Right renal pelvis (tissue), 4 donors: ENCODE measurements around the gene OSCAR. TPM values are rescaled to one million over a fixed set of nuclear protein-coding genes. Genes with fewer than 3 reads are reported as not detected.
A peak's percentile ranks its signal among the peaks of the same experiment; 100 is the strongest.
"Not testable (repeated sequence)": the region's sequence is repeated elsewhere in the genome, so short reads cannot be mapped to it uniquely, and the experiment has no call there.

ENCODE experiments used
- DNase-seq, 4 donors: peaks; one replicate each; pipeline ENCODE4 v3.0.0-alpha.2; 2013; ENCODE audit warnings: low read depth in 4 of 4, low spot score in 3 of 4, missing footprints in 1 of 4
- polyA plus RNA-seq, 4 donors: library from polyadenylated mRNA; unstranded; fragments of 120-200 nt; gene quantifications; one replicate each; pipeline ENCODE4 v1.2.1, GENCODE V29; 2013; ENCODE audit not compliant: insufficient read length in 4 of 4

Gene OSCAR
- polyA plus RNA-seq, 4 donors, result 0.15 to 0.33 (median 0.21) TPM

DNA sequence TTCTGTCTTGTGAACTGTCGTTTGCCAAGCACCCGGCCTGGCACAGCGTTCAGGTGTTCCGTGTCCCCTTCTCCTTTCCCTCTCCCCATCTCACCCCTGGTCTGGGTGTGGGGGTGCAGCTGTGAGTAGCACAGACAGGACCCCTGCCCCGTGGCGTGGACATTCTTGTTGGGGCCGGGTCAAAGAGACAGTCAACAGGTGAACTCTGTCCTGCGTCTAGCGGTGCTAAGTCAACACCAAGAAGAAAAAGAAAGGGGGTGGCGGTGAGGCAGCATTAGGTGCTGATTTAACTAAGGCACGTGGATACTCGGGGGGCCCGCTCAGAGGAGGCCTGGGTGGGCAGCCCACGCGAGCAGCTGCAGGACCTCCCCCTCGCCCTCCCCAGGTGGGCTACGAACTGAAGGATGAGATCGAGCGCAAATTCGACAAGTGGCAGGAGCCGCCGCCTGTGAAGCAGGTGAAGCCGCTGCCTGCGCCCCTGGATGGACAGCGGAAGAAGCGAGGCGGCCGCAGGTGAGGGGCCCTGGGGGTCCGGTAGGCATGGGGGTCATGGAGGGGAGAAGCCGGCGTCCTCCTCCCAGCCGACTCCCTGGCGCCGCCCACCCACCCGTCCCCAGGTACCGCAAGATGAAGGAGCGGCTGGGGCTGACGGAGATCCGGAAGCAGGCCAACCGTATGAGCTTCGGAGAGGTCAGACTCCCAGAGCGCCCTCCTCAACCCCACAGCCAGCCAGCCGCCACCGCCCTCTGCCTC, 27.3 kb upstream of the OSCAR start:
- no peak for DNase-seq

DNA sequence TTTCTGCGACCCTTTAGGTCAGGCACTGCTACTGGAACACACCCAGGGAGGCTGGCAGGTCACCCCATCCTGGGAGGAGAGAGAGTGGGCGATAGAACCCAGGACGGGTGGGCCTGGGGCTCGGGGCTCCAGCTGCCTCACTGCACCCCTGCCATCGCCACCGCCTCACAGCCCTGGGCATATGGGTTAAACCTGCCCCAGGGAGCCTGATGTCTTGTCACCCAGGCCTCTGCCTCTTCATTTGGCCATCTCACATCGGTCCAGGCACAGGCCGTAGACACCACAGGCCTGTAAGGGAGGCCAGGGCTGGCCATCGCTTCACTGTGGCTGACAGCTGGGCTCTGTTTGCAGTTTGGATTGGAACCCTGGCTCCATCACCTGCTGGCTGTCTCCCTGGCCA, 25.1 kb upstream of the OSCAR start:
- DNase-seq, result no peak

DNA sequence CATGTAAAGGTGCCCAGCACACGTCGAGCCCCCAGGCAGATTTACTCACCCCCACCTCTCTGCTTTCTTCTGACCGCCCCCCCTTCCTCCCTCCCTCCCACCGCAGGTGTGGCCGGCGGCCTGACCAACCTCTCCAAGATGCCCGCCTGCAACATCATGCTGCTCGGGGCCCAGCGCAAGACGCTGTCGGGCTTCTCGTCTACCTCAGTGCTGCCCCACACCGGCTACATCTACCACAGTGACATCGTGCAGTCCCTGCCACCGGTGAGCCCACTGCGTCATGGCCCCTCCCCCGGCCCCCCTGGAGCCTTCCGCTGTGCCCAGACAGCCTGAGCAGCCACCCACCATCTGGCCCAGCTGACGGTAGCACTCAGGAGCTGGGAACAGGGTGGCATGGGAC, 23.8 kb upstream of the OSCAR start:
- DNase-seq, result no peak

DNA sequence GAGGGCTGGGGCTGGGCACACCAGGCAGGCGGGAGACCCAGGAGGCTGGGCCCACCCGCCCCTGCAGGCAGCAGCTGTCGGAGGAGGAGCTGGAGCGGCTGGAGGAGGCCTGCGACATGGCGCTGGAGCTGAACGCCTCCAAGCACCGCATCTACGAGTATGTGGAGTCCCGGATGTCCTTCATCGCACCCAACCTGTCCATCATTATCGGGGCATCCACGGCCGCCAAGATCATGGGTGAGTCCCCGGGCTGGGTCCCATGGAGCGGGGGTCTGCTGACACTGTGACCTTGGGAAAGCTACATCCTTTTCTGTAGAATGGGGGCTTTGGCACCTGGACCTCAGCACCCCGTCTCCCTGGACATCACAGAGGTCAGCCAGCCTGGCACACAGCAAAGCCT, 23.1 kb upstream of the OSCAR start:
- no peak for DNase-seq

DNA sequence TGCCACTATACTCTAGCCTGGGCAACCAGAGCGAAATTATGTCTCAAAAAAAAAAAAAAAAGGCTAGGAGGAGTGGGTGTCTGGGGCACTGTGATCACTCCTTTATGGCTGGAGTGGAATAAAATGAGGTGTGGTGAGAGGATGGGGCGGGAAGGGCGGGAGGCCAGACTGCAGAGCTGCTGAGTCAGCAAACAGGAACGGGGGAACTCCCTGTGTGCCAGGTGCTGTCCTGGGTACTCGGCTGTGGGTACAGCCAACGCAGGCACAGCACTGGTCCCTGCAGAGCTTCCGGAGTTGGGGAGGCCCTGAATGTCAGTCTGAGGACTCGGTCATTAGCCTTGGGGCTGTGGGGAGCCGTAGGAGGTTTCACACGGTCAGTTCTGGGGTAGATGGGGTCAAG, 20.7 kb upstream of the OSCAR start:
- DNase-seq, result no peak

DNA sequence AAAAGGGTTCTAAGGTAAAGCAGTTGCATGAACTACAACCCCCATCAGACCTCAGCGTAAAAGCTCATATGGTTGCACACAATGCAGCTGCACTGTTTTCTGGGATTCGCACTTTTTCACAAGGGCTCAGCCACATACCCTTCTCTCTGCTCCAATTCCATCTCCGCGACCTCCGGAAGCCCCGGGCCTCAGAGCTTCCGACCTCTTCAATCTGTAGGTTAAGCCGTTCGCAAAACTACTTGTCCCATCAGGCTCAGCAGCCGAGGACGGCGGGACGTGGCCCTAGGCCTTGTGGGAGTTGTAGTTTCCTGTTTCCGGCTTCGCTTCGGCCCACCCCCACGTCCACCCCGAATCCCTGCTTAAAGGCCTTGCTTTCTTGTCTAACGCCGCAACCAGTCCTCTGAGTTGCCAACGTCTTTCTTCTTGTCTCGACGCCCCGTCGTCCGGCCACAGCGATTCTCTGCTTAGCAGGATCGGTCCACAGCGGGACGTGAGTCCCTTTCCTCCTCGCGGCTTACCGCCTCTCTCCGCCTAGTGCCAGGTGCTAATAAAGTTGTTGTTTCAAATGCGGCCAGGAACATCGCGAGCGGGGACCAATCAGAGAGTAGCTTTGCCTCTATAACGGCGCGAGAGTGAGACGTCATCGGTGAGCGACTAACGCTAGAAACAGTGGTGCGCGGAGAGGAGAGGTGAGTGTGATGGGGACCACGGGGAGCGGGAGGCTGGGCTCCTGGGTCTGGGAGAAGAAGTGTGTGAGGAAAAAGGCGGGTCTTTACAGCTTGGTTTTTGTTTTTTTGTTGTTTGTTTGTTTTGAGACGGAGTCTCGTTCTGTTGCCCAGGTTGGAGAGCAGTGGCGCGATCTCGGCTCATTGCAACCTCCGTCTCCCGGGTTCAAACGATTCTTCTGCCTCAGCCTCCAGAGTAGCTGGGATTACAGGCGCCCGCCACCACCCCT, 14.8 kb upstream of the OSCAR start, which contains the start of the genes PRPF31 and TFPT:
Gene PRPF31, plus strand, starts transcription at position 646 of the 955 bp plus-strand sequence. CDS start 2,525 bp downstream, outside the sequence.
Gene TFPT, minus strand, starts transcription at position 549 of the 955 bp plus-strand sequence. Its CDS starts 388 bp downstream, at position 161.
- DNase-seq, result peak; percentile 97 to 99 (median 98)

DNA sequence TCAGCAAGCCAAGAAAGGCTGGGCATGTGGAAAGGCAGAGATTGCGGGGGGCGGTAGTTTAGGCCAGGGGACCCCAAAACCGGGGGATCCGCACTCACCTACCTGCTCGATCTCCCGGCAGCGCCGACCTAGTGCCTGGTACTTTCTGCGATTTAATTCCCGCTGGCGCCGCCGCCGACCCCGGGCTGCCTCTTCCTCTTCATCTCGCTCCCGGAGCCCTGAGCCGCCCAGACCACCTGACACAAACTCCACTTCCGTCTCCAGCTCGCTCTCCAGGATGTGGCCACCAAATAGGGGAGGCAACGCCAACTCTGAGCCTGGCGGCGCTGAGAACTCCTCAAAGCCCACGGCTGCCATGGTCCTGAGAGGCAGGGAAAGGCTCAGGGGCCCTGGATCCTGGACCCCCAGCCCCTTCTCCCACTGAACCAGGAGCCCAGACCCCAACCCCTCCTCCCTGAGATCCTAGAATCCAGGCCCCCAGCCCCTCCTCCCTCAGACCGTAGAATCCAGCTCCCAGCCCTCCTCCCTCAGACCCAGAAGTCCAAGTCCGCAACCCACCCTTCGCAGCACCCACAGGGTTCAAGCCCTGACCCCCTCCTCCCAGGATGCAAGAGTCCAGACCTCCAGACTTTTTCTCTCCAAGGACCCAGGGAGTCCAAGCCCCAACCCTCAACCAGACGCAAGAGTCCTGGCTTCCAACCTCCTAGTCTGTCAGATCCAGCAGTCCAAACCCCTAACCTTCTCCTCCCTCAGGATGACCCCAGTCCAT, 13.9 kb upstream of the OSCAR start:
- no peak for DNase-seq

DNA sequence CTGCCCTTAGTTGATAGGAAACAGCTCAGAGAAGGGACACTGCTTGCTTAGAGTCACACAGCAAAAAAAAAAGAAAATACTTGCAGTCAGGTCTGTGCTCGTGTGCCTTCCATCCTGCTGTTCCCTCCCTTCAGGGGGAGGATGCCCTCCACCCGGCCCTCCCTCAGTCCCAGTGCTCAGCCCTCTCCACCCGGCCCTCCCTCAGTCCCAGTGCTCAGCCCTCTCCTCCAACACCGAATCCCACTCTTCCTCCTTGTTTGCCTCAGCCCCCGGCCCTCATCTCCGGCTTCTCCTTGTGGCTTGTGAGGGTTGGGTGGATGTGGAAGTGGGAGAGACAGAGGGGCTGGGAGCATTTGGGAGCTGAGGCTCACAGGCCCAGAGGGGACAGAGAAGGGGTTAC, 9.0 kb upstream of the OSCAR start:
- DNase-seq, result no peak

DNA sequence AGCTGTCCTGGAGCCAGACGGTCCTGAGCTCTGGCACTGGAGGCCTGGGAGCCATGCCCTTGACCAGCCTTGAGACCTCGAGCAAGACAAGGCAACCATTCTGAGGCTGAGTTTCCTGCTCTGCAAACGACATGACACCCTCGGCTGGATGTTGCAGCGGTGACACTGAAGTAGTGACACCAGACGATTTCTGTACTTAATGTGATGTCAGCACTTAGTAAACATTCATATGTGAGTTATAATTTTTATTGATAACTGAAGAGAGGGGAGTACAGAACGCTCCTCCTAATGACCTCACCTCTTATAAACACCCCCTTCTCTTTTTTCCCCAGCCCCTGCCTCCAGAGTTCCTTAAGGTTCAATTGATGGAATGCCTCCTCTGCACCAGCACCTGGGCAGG, 7.9 kb upstream of the OSCAR start:
- no peak for DNase-seq

DNA sequence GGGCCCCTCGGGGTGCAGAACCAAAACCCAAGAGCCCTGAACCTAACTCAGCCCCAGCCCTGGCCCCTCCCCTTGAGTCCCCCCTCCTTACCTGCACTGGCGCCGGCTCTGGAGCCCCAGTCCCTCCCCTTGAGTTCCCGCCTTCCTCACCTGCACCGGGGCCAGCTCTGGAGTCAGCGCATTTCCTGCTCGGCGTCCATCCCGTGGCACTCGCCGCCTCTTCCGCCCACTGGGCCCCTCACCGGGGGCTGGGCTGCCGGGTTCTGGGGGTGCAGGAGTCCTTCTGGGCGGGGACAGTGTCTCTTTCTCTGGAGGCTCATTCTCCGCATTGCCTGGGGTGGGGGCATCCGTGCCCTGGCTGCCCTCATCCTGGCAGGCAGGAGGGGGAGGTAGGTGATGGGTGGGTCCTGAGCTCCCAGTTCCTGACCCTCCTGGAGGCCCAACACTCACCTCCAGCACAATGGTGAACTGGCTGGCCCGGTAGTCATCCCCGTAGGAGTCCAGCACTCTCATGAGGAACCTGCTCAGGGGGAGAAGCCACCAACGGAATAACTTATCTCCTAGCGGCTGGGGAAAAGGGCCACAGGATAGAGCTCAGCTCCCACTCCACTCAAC, 7.4 kb upstream of the OSCAR start:
- no peak for DNase-seq

DNA sequence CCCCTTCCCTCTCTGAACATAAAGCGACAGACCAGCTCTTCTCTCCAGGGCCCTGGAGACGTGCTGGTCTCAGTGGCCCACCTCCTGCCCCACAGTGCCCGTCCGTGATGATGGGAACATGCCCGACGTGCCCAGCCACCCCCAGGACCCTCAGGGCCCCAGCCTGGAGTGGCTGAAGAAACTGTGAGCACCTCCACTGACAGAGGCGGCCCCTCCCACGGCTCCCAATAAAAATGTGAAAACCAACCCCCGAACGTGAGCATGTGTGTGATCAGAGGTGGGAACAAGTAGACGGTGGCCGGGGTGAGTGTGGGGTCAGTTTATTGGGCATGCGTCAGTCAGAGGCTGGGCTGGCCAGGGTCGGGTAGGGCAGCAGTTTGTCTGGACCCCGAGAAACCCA, 6.1 kb upstream of the OSCAR start:
- DNase-seq, result no peak

DNA sequence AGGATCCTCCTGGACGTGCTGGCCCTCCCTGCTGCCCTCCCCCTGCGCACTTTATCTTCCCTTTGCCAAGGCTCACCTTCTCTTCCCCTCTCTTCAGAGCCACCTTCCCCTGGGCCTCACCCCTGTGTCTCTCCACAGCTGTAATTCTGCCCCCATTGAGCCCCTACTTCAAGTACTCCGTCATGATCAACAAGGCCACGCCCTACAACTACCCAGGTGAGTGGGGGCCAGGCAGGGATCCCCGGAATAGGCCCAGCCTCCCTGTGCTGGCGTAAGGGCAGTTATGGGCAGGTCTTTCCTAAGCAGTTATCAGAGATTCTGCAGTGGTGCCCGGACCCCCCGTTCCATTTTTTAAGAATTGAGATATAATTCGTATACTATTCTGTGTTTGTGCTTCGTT, 5.2 kb upstream of the OSCAR start:
- DNase-seq, result no peak

DNA sequence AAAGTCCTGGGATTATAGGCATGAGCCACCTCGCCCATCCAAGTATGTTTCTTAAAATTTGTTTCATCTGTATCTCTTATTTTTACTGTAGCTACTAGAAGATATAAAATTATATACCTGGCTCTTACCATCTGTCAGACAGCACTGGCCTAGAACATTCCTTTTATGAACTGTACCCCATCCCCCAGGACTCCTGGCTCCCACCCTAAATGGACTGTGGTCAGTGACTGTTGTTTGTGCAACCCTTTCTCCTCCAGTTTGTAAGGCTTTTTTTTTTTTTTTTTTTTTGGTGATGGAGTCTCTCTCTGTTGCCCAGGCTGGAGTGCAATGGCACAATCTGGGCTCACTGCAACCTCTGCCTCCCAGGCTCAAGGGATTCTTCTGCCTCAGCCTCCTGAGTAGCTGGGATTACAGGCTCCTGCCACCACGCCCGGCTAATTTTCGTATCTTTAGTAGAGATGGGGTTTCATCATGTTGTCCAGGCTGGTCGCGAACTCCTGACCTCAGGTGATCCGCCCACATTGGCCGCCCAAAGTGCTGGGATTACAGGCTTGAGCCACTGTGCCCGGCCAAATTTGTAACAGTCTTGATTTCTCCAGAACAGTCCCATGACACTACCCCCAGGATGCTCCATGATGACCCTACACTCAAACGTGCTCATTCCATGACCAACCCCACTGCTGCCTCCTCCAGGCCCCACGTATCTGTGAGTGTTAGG, 4.6 kb upstream of the OSCAR start:
- no peak for DNase-seq

DNA sequence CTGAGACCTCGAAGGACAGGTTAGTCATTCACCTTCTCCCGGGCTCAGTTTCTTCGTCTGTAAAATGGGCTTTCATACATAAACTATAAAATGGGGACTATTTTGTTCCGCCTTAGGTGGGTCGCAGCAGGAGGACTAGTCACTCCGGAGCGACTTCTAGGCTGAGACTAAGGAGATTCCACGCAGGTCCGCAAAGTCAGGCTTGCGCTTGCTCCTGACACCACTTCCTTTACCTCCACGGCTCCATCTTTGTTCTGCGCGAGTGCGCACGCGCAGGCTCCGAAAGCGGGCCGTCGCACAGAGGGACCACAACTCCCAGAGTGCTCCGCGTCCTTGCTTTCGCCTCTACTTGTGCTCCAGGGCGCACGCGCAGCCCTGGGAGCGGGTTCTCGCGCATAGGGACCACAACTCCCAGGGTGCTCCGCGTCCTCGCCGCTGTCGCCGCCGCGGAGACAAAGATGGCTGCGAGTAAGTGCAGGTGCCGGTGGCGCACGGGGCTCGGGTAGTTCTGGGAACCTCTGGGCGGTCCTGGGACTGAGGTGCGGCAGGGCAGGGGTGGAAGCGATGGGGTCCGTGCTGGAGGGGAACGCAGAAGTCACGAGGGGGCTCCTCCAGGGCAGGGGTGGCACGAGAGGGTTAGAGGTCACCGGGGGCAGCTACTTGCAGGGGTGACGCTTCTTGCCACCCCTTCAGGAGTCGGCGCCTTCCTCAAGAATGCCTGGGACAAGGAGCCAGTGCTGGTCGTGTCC, 2.0 kb upstream of the OSCAR start, which contains the start of gene NDUFA3:
Gene NDUFA3, plus strand, starts transcription at position 435 of the 749 bp plus-strand sequence. Its CDS starts 24 bp downstream, at position 459.
- DNase-seq, result peak; percentile 95 to 99 (median 98)

DNA sequence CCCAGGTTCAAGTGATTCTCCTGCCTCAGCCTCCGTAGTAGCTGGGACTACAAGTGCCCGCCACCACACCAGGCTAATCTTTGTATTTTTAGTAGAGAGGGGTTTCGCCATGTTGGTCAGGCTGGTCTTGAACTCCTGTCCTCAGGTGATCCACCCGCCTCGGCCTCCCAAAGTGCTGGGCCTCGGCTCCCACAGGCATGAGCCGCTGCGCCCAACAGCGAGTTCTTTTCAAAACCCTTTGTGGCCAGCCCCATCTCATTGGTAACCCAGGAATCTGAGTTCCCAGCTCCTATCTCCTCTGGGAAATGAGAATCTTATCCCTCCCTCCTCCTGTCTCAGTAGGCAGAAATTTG, 724 bp downstream of the OSCAR start:
- DNase-seq, result not testable (repeated sequence)

DNA sequence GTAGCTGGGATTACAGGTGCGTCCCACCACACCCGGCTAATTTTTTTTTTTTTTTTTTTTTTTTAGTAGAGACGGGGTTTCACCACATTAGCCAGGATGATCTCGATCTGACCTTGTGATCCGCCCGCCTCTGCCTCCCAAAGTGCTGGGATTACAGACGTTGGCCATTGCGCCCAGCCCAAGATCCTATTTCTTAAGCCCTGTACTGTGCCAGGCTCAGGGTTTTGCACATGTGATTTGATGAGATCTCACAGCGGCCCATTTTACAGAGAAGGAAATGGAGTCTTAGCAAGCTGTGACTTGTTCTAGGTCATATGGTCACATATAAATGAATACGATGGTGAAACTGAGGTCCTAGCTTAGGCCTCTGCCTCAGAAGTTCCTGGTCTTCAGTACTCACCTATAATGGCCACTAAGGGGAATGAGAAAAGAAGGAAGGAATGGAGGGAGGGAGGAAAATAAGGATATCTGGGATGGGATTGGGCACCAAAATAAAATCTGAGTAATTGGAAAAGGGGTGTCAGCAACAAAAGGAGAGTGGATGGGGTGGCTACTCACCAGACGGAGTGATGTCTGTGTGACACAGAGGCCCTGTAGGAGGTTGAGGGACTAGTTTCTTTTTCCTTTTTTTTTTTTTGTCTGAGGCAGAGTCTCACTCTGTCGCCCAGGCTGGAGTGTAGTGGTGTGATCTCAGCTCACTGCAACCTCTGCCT, 1.3 kb downstream of the OSCAR start:
- no peak for DNase-seq

DNA sequence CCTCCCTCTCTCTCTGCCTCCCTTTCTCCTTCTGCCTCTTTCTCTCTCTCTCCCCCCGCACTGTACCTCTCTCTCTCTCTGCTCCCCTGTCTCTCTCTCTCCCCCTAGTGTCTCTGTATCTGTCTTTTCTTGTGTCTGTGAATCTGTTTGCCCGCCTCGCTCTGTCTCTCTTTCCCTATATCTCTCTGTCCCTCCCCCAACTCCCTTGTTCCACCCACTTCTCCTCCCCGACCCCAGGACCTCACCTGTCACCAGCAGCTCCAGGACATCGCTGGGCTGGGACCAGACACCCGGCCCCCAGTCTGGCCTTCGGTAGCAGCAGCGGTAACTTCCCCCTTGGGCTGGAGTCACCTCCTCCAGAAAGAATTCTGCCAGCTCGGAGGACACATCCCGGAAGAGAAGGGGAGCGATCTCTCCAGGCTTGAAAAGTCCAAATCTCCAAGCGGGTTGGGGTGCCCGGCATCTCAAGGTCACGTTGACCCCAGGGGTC, 3.9 kb downstream of the OSCAR start:
- no peak for DNase-seq
